GM23248 (cell line): ENCODE measurements around the gene CRB1.

Experiments used
- EZH2 ChIP-seq: fragments of 200-600 bp; sonication (generic); IDR thresholded peaks from 2 replicates; pipeline ENCODE4 v1.6.1; 2018; ENCODE audit warnings: antibody characterized with exemption, mild to moderate bottlenecking; ENCODE audit not compliant: insufficient read depth, poor library complexity, severe bottlenecking
- EZH2phosphoT487 ChIP-seq: fragments of 200-600 bp; sonication (generic); IDR thresholded peaks from 2 replicates; pipeline ENCODE4 v1.6.1; 2018; ENCODE audit warnings: antibody characterized with exemption, moderate library complexity, mild to moderate bottlenecking, low read depth; ENCODE audit not compliant: insufficient read depth

DNA sequence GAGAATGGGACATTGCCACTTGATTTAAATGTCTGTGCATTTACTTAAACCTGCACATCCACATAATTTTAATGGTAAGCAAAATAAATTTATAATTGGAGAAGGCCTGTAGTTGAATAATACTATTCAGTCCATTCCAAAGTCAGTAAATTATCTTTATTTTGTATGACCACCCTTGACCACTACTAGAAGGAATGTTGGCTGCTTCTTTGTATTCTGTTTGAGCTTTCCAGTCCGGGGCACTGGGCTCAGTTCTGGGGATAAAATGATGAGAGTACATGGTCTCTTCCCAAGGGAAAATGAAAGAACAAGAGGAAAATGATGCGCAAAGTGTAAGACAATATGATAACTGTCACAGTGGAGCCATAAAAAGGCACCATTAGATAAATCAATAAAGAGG is 98.9 kb downstream of the CRB1 start:
- TF ChIP-seq EZH2phosphoT487 (no peak), EZH2 (no peak)
